ENCODE results near the gene ENKD1. TPM values are rescaled to one million over a fixed set of nuclear protein-coding genes. Genes with fewer than 3 reads are reported as not detected.

Gene ENKD1
- total and polyA plus RNA-seq, 2 of the 13 experiments (the other 11 are each of a cell fraction or from before 2014, with no cell fraction given): 10.8 to 20.8 TPM

GRCh38 chr16:67667453-67667816 is 885 bp upstream of the ENKD1 start (continued):
- no peak for TF ChIP-seq MLXIP (CRISPR knock-in tag; IDR thresholded peaks at IDR 0.05; ENCODE audit: borderline replicate concordance)
- no peak for TF ChIP-seq POGK (CRISPR knock-in tag; conservative IDR thresholded peaks at IDR 0.05)
- TF ChIP-seq, protein P1, sequence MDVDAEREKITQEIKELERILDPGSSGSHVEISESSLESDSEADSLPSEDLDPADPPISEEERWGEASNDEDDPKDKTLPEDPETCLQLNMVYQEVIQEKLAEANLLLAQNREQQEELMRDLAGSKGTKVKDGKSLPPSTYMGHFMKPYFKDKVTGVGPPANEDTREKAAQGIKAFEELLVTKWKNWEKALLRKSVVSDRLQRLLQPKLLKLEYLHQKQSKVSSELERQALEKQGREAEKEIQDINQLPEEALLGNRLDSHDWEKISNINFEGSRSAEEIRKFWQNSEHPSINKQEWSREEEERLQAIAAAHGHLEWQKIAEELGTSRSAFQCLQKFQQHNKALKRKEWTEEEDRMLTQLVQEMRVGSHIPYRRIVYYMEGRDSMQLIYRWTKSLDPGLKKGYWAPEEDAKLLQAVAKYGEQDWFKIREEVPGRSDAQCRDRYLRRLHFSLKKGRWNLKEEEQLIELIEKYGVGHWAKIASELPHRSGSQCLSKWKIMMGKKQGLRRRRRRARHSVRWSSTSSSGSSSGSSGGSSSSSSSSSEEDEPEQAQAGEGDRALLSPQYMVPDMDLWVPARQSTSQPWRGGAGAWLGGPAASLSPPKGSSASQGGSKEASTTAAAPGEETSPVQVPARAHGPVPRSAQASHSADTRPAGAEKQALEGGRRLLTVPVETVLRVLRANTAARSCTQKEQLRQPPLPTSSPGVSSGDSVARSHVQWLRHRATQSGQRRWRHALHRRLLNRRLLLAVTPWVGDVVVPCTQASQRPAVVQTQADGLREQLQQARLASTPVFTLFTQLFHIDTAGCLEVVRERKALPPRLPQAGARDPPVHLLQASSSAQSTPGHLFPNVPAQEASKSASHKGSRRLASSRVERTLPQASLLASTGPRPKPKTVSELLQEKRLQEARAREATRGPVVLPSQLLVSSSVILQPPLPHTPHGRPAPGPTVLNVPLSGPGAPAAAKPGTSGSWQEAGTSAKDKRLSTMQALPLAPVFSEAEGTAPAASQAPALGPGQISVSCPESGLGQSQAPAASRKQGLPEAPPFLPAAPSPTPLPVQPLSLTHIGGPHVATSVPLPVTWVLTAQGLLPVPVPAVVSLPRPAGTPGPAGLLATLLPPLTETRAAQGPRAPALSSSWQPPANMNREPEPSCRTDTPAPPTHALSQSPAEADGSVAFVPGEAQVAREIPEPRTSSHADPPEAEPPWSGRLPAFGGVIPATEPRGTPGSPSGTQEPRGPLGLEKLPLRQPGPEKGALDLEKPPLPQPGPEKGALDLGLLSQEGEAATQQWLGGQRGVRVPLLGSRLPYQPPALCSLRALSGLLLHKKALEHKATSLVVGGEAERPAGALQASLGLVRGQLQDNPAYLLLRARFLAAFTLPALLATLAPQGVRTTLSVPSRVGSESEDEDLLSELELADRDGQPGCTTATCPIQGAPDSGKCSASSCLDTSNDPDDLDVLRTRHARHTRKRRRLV (CRISPR knock-in tag; IDR thresholded peaks at IDR 0.05): no peak
- TF ChIP-seq ZNF138 (CRISPR knock-in tag; IDR thresholded peaks at IDR 0.05; ENCODE audit: low read depth): no peak
- TF ChIP-seq ZNF510 (CRISPR knock-in tag; IDR thresholded peaks at IDR 0.05; ENCODE audit: low read depth): no peak
- TF ChIP-seq NFE2L1 (CRISPR knock-in tag; IDR thresholded peaks at IDR 0.05; ENCODE audit: borderline replicate concordance): no peak
- TF ChIP-seq STAT5B (CRISPR knock-in tag; IDR thresholded peaks at IDR 0.05): no peak
- TF ChIP-seq AGO2 (optimal IDR thresholded peaks at IDR 0.05; ENCODE audit: low read depth, low read length): no peak
- TF ChIP-seq ZNF816 (CRISPR knock-in tag; IDR thresholded peaks at IDR 0.05; ENCODE audit: borderline replicate concordance): 0 out of 2 replicates have a peak, but pooled peaks have one; percentile 40
- no peak for TF ChIP-seq ZNF839 (CRISPR knock-in tag; IDR thresholded peaks at IDR 0.05; ENCODE audit: borderline replicate concordance)
- TF ChIP-seq, protein P2, sequence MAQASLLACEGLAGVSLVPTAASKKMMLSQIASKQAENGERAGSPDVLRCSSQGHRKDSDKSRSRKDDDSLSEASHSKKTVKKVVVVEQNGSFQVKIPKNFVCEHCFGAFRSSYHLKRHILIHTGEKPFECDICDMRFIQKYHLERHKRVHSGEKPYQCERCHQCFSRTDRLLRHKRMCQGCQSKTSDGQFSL (CRISPR knock-in tag; IDR thresholded peaks at IDR 0.05): no peak
- 0 out of 2 replicates have a peak, but pooled peaks have one; percentile 69 for TF ChIP-seq ZNF670 (CRISPR knock-in tag; IDR thresholded peaks at IDR 0.05; ENCODE audit: borderline replicate concordance)
- no peak for TF ChIP-seq TOPORS (CRISPR knock-in tag; IDR thresholded peaks at IDR 0.05)
- 0 out of 2 replicates have a peak, but pooled peaks have one; percentile 12 for TF ChIP-seq ZBTB1 (CRISPR knock-in tag; IDR thresholded peaks at IDR 0.05; ENCODE audit: borderline replicate concordance)
- TF ChIP-seq KLF11 (CRISPR knock-in tag; IDR thresholded peaks at IDR 0.05): no peak
- TF ChIP-seq PRDM10 (CRISPR knock-in tag; IDR thresholded peaks at IDR 0.05; ENCODE audit: low read depth): no peak

Measured in HepG2 (cell line).